H1 (cell line): ENCODE measurements around the gene ITGA5. TPM values are rescaled to one million over a fixed set of nuclear protein-coding genes. Genes with fewer than 3 reads are reported as not detected.

Experiments
- polyA plus RNA-seq, 7 experiments: library from polyadenylated mRNA; depleted of rRNA in 3 of 7; stranded (reverse) in 5 of 7; unstranded in 2 of 7; fragments of >200 nt in 5 of 7; fragments of 200-250 nt in 2 of 7; gene quantifications; 1 replicate in 5 of 7; 2 replicates in 1 of 7; 4 replicates in 1 of 7; pipeline versions ENCODE4 v1.2.1 to v1.2.3, GENCODE V29; 2011 to 2013; ENCODE audit warnings: missing spikeins in 2 of 7, mixed read lengths in 2 of 7
- total RNA-seq: library from RNA; stranded (reverse); fragmentation: NEBNext Ultra II Directional; extraction: Animal tissue kit (Norgen Biotek cat#: 25700); gene quantifications from 2 replicates; pipeline ENCODE4 v1.2.1, GENCODE V29; 2021
- TF ChIP-seq, protein P1 (sequence below): fragments of 300-600 bp; sonication (generic); IDR thresholded peaks from 2 replicates; pipeline ENCODE4 v1.7.1; 2012; ENCODE audit warnings: low read length, moderate library complexity, mild to moderate bottlenecking, inconsistent platforms; ENCODE audit not compliant: insufficient replicate concordance

Gene ITGA5
- total and polyA plus RNA-seq, 2 of the 8 experiments (the other 6 are each of a cell fraction or from before 2014, with no cell fraction given): 11.6 to 19.4 TPM

- TF ChIP-seq, protein P1, sequence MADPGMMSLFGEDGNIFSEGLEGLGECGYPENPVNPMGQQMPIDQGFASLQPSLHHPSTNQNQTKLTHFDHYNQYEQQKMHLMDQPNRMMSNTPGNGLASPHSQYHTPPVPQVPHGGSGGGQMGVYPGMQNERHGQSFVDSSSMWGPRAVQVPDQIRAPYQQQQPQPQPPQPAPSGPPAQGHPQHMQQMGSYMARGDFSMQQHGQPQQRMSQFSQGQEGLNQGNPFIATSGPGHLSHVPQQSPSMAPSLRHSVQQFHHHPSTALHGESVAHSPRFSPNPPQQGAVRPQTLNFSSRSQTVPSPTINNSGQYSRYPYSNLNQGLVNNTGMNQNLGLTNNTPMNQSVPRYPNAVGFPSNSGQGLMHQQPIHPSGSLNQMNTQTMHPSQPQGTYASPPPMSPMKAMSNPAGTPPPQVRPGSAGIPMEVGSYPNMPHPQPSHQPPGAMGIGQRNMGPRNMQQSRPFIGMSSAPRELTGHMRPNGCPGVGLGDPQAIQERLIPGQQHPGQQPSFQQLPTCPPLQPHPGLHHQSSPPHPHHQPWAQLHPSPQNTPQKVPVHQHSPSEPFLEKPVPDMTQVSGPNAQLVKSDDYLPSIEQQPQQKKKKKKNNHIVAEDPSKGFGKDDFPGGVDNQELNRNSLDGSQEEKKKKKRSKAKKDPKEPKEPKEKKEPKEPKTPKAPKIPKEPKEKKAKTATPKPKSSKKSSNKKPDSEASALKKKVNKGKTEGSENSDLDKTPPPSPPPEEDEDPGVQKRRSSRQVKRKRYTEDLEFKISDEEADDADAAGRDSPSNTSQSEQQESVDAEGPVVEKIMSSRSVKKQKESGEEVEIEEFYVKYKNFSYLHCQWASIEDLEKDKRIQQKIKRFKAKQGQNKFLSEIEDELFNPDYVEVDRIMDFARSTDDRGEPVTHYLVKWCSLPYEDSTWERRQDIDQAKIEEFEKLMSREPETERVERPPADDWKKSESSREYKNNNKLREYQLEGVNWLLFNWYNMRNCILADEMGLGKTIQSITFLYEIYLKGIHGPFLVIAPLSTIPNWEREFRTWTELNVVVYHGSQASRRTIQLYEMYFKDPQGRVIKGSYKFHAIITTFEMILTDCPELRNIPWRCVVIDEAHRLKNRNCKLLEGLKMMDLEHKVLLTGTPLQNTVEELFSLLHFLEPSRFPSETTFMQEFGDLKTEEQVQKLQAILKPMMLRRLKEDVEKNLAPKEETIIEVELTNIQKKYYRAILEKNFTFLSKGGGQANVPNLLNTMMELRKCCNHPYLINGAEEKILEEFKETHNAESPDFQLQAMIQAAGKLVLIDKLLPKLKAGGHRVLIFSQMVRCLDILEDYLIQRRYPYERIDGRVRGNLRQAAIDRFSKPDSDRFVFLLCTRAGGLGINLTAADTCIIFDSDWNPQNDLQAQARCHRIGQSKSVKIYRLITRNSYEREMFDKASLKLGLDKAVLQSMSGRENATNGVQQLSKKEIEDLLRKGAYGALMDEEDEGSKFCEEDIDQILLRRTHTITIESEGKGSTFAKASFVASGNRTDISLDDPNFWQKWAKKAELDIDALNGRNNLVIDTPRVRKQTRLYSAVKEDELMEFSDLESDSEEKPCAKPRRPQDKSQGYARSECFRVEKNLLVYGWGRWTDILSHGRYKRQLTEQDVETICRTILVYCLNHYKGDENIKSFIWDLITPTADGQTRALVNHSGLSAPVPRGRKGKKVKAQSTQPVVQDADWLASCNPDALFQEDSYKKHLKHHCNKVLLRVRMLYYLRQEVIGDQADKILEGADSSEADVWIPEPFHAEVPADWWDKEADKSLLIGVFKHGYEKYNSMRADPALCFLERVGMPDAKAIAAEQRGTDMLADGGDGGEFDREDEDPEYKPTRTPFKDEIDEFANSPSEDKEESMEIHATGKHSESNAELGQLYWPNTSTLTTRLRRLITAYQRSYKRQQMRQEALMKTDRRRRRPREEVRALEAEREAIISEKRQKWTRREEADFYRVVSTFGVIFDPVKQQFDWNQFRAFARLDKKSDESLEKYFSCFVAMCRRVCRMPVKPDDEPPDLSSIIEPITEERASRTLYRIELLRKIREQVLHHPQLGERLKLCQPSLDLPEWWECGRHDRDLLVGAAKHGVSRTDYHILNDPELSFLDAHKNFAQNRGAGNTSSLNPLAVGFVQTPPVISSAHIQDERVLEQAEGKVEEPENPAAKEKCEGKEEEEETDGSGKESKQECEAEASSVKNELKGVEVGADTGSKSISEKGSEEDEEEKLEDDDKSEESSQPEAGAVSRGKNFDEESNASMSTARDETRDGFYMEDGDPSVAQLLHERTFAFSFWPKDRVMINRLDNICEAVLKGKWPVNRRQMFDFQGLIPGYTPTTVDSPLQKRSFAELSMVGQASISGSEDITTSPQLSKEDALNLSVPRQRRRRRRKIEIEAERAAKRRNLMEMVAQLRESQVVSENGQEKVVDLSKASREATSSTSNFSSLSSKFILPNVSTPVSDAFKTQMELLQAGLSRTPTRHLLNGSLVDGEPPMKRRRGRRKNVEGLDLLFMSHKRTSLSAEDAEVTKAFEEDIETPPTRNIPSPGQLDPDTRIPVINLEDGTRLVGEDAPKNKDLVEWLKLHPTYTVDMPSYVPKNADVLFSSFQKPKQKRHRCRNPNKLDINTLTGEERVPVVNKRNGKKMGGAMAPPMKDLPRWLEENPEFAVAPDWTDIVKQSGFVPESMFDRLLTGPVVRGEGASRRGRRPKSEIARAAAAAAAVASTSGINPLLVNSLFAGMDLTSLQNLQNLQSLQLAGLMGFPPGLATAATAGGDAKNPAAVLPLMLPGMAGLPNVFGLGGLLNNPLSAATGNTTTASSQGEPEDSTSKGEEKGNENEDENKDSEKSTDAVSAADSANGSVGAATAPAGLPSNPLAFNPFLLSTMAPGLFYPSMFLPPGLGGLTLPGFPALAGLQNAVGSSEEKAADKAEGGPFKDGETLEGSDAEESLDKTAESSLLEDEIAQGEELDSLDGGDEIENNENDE: no peak
- TF ChIP-seq, all 59 proteins: peak for 0
Observed at GRCh38 chr12:54448344-54448743, 29.3 kb upstream of the ITGA5 start (continued).
